K562 (cell line): Measurements from ENCODE around the gene ABHD14A. TPM values are rescaled to one million over a fixed set of nuclear protein-coding genes. Genes with fewer than 3 reads are reported as not detected.

ENCODE experiments used
- NFYB ChIP-seq: IDR thresholded peaks from 2 replicates; pipeline ENCODE4 v1.6.1; 2011; ENCODE audit warnings: mild to moderate bottlenecking, moderate library complexity; ENCODE audit not compliant: insufficient read length; ENCODE audit errors: extremely low read depth
- POLR2B ChIP-seq: fragments of 450-650 bp; IDR thresholded peaks from 2 replicates; pipeline ENCODE4 v1.6.1; 2018; ENCODE audit warnings: low read depth; ENCODE audit not compliant: partially characterized antibody
- ZBTB7A ChIP-seq: IDR thresholded peaks from 2 replicates; pipeline ENCODE4 v1.6.1; 2011; ENCODE audit warnings: low read depth, mild to moderate bottlenecking, low read length, moderate library complexity, borderline replicate concordance; ENCODE audit not compliant: control insufficient read depth
- ZNF239 ChIP-seq: fragments of 250-450 bp; sonication (Bioruptor Pico); IDR thresholded peaks from 2 replicates; pipeline ENCODE4 v1.4.0; 2020; ENCODE audit warnings: mild to moderate bottlenecking
- ZNF644 ChIP-seq: fragments of 200-800 bp; sonication (Bioruptor generic); IDR thresholded peaks from 2 replicates; pipeline ENCODE4 v1.6.1; 2016; ENCODE audit warnings: low read depth, missing genetic modification characterization, missing compliant biosample characterization
- ZNF79 ChIP-seq: fragments of 250-450 bp; sonication (Bioruptor Pico); IDR thresholded peaks from 2 replicates; pipeline ENCODE4 v1.4.0; 2020; ENCODE audit warnings: low read depth, mild to moderate bottlenecking, moderate library complexity
- polyA plus RNA-seq, 8 experiments: library from polyadenylated mRNA; depleted of rRNA in 4 of 8; stranded (reverse) in 5 of 8; unstranded in 3 of 8; fragments of >200 nt; fragmentation: Nextera tagmentation in 2 of 8; fragmentation: Illumina TruSeq in 1 of 8; extraction: Ambion mirVana in 2 of 8; extraction: Trizol in 1 of 8; gene quantifications; 2 replicates each; pipeline versions ENCODE4 v1.2.1 to v1.2.3, GENCODE V29; 2011 to 2014; ENCODE audit warnings: inconsistent platforms in 1 of 8, missing spikeins in 1 of 8
- total RNA-seq, 7 experiments: library from RNA; depleted of rRNA in 6 of 7; stranded (reverse); fragments of >200 nt in 6 of 7; fragmentation: Illumina TruSeq in 2 of 7; extraction: Trizol in 2 of 7; gene quantifications; 2 replicates each; pipeline versions ENCODE4 v1.2.1 to v1.2.3, GENCODE V29; 2011 to 2021; ENCODE audit warnings: low replicate concordance in 1 of 7
- TF ChIP-seq, protein P1 (sequence below): sonication (generic); formaldehyde crosslinking; IDR thresholded peaks from 2 replicates; pipeline ENCODE4 v1.8.1; 2023; ENCODE audit warnings: missing genetic modification reagents, mild to moderate bottlenecking, borderline replicate concordance
- TF ChIP-seq, protein P2 (sequence below): fragments of 450-650 bp; IDR thresholded peaks from 2 replicates; pipeline ENCODE4 v1.6.1; 2016; ENCODE audit warnings: antibody characterized with exemption
- TF ChIP-seq, protein P3 (sequence below): fragments of 250-450 bp; sonication (Bioruptor Pico); IDR thresholded peaks from 2 replicates; pipeline ENCODE4 v1.5.0; 2021; ENCODE audit warnings: mild to moderate bottlenecking, moderate library complexity
- TF ChIP-seq, protein P4 (sequence below): fragments of 450-650 bp; conservative IDR thresholded peaks from 2 replicates; pipeline ENCODE4 v1.6.1; 2016; ENCODE audit warnings: missing genetic modification characterization, low read depth, mild to moderate bottlenecking, control low read depth, missing compliant biosample characterization
- TF ChIP-seq, protein P5 (sequence below): fragments of 150-350 bp; conservative IDR thresholded peaks from 2 replicates; pipeline ENCODE4 v1.6.1; 2014; ENCODE audit warnings: low read length

ABHD14A gene
- total and polyA plus RNA-seq, 9 of the 15 experiments (the other 6 are each of a cell fraction or from before 2014, with no cell fraction given): 0.90 to 10.5 (median 8.3) TPM

DNA sequence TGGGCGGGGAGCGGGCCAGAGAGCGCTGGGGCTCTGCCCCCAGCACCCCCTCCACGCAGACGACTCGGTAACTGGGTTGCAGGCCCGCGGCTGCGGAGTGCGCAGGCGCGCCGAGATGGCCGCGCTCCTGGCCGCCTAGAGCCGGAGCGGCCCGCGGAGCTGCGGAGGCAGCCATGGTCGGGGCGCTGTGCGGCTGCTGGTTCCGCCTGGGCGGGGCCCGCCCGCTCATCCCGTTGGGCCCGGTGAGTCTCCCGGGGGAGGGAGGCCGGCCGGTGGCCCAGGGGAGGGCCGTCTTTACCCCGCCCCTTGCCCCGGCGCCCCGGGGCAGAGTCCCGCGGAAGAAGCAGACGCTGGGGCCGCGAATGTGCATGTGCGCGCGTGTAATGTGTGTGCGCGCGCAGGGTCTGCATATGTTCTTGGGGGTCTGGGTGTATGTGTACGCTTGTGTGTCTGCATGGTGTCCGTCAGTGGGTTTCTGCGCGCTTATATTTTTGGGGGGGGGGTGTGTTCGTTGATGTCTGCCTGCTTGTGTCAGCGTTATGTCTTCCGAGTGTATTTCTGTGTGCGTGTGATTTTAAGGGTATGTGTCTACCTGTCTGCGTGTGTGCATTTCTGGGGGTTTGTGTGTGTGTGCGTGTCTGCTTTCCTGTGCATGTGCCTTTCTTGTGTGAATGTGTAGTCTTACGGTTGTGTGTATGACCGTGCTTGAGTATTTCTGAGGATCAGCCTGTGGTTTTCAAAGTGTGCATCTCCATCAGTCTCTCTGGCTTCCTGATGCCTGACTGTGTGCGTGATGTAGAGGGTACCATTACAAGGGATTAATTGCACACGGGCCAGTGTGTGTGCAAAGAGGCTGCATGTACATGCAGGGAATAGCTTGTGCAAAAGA, at the start of gene ABHD14A (continued):
- TF ChIP-seq, protein P1, sequence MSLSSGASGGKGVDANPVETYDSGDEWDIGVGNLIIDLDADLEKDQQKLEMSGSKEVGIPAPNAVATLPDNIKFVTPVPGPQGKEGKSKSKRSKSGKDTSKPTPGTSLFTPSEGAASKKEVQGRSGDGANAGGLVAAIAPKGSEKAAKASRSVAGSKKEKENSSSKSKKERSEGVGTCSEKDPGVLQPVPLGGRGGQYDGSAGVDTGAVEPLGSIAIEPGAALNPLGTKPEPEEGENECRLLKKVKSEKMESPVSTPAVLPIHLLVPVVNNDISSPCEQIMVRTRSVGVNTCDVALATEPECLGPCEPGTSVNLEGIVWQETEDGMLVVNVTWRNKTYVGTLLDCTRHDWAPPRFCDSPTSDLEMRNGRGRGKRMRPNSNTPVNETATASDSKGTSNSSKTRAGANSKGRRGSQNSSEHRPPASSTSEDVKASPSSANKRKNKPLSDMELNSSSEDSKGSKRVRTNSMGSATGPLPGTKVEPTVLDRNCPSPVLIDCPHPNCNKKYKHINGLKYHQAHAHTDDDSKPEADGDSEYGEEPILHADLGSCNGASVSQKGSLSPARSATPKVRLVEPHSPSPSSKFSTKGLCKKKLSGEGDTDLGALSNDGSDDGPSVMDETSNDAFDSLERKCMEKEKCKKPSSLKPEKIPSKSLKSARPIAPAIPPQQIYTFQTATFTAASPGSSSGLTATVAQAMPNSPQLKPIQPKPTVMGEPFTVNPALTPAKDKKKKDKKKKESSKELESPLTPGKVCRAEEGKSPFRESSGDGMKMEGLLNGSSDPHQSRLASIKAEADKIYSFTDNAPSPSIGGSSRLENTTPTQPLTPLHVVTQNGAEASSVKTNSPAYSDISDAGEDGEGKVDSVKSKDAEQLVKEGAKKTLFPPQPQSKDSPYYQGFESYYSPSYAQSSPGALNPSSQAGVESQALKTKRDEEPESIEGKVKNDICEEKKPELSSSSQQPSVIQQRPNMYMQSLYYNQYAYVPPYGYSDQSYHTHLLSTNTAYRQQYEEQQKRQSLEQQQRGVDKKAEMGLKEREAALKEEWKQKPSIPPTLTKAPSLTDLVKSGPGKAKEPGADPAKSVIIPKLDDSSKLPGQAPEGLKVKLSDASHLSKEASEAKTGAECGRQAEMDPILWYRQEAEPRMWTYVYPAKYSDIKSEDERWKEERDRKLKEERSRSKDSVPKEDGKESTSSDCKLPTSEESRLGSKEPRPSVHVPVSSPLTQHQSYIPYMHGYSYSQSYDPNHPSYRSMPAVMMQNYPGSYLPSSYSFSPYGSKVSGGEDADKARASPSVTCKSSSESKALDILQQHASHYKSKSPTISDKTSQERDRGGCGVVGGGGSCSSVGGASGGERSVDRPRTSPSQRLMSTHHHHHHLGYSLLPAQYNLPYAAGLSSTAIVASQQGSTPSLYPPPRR (CRISPR knock-in tag): no peak
- no peak for TF ChIP-seq ZNF239 (CRISPR knock-in tag)
- no peak for TF ChIP-seq ZNF644 (tag)
- TF ChIP-seq POLR2B: no peak
- peak; percentile 34; the same call in 1 of the 2 replicates for TF ChIP-seq ZBTB7A
- no peak for TF ChIP-seq NFYB
- TF ChIP-seq, protein P2, sequence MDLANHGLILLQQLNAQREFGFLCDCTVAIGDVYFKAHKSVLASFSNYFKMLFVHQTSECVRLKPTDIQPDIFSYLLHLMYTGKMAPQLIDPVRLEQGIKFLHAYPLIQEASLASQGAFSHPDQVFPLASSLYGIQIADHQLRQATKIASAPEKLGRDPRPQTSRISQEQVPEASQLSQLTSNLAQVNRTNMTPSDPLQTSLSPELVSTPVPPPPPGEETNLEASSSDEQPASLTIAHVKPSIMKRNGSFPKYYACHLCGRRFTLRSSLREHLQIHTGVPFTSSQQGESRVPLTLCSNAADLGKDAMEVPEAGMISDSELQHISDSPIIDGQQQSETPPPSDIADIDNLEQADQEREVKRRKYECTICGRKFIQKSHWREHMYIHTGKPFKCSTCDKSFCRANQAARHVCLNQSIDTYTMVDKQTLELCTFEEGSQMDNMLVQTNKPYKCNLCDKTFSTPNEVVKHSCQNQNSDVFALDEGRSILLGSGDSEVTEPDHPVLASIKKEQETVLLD: peak; percentile 35; the same call in 1 of the 2 replicates
- TF ChIP-seq, protein P3, sequence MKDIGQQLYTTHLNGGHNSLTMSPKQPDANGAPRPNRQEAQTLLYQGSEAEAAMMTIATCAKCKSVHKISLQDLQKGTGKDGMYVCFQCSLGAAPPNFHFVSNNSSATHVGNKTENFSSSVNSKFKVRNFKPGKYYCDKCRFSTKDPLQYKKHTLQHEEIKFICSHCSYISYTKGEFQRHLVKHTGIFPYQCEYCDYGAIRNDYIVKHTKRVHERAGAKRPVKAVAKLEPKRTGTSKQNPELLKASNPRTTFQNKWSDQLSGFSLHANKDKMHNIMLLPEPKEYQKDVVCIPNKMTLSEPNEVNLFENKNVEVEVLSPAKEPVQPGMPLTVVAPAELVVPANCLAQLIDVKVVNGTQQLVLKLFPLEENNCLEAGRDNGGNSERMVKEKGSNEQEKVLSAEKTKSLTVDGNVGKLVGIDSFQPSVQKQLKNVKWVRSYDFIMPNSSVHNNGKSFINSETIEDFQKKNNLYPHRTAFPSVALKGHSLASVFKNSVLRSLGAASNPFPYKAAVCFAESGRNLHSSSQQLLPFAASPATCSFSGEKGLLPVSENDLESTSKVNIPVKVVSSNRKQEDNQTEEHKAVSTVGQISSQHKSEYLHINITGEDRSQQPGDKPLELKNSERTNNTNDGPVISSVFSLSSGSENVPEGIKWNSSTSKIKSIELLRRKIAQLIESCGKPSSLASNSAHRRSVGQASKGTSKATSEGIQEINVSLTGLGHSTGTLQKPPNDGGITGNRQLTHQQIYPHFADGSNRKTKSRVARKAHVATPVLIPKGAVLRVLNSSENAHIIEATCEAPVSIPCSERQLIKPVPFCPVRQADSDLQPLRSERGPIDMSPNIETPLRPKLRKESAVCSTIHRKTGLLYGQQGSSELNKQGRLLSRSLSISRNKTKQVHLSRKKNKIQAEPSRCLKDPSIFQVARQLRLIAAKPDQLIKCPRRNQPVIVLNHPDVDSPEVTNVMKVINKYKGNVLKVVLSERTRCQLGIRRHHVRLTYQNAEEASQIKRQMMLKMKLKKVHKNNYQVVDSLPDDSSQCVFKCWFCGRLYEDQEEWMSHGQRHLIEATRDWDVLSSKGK (CRISPR knock-in tag): no peak
- TF ChIP-seq, protein P4, sequence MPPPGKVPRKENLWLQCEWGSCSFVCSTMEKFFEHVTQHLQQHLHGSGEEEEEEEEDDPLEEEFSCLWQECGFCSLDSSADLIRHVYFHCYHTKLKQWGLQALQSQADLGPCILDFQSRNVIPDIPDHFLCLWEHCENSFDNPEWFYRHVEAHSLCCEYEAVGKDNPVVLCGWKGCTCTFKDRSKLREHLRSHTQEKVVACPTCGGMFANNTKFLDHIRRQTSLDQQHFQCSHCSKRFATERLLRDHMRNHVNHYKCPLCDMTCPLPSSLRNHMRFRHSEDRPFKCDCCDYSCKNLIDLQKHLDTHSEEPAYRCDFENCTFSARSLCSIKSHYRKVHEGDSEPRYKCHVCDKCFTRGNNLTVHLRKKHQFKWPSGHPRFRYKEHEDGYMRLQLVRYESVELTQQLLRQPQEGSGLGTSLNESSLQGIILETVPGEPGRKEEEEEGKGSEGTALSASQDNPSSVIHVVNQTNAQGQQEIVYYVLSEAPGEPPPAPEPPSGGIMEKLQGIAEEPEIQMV: no peak
- no peak for TF ChIP-seq ZNF79 (CRISPR knock-in tag)
- TF ChIP-seq, protein P5, sequence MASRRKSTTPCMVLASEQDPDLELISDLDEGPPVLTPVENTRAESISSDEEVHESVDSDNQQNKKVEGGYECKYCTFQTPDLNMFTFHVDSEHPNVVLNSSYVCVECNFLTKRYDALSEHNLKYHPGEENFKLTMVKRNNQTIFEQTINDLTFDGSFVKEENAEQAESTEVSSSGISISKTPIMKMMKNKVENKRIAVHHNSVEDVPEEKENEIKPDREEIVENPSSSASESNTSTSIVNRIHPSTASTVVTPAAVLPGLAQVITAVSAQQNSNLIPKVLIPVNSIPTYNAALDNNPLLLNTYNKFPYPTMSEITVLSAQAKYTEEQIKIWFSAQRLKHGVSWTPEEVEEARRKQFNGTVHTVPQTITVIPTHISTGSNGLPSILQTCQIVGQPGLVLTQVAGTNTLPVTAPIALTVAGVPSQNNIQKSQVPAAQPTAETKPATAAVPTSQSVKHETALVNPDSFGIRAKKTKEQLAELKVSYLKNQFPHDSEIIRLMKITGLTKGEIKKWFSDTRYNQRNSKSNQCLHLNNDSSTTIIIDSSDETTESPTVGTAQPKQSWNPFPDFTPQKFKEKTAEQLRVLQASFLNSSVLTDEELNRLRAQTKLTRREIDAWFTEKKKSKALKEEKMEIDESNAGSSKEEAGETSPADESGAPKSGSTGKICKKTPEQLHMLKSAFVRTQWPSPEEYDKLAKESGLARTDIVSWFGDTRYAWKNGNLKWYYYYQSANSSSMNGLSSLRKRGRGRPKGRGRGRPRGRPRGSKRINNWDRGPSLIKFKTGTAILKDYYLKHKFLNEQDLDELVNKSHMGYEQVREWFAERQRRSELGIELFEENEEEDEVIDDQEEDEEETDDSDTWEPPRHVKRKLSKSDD: no peak
